ENCODE measurements around the gene SHISA5. TPM values are rescaled to one million over a fixed set of nuclear protein-coding genes. Genes with fewer than 3 reads are reported as not detected.

SHISA5 gene
- total and polyA plus RNA-seq, 2 donors from 2014 or later, result 157 to 214 TPM

DNA sequence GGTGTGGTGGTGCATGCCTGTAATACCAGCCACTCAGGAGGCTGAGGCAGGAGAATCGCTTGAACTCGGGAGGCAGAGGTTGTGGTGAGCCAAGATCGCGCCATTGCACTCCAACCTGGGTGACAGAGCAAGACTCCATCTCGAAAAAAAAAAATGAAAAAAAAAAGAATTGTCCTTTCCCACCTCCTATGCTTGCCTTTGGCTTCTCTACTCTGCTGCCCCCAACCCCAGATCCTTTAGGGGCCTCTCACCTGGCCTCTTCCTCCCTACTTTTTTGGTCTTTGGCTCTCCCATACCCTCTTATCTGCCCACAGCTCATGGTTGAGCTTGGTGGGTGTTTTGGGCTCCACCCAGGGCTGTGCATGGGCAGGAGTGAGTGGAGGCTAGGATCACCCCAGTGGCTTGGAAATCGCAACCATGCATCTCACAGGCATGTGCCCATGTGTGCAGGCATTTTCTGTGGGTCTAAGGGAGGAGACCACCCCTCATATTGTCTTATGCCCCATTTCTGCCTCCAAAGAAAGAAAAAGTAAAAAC is 2.1 kb upstream of the SHISA5 start:
- intact Hi-C loops (cut with DNase I), result no loop called here
- DNase-seq (peak in 1 of 5 donors; percentile 29), FAIRE-seq (no peak)
- no peak overlapping the region for H3K9ac ChIP-seq (ENCODE audit: low read length in 3 of 3)
- H3K27ac ChIP-seq (ENCODE audit: low read depth in 2 of 2, low read length in 2 of 2), result no peak overlapping the region
- TF ChIP-seq, protein P1, sequence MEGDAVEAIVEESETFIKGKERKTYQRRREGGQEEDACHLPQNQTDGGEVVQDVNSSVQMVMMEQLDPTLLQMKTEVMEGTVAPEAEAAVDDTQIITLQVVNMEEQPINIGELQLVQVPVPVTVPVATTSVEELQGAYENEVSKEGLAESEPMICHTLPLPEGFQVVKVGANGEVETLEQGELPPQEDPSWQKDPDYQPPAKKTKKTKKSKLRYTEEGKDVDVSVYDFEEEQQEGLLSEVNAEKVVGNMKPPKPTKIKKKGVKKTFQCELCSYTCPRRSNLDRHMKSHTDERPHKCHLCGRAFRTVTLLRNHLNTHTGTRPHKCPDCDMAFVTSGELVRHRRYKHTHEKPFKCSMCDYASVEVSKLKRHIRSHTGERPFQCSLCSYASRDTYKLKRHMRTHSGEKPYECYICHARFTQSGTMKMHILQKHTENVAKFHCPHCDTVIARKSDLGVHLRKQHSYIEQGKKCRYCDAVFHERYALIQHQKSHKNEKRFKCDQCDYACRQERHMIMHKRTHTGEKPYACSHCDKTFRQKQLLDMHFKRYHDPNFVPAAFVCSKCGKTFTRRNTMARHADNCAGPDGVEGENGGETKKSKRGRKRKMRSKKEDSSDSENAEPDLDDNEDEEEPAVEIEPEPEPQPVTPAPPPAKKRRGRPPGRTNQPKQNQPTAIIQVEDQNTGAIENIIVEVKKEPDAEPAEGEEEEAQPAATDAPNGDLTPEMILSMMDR (IDR thresholded peaks at IDR 0.05; ENCODE audit: borderline replicate concordance, extremely low read depth, insufficient read depth), result no peak
- H3K4me3 ChIP-seq (ENCODE audit: low read length in 3 of 3), result no peak overlapping the region
- H3K9me3 ChIP-seq (ENCODE audit: control insufficient read depth in 2 of 3, insufficient read depth in 1 of 3, low read length in 3 of 3), result no peaks in the 10 kb centered on the region
- H3K36me3 ChIP-seq (ENCODE audit: control insufficient read depth in 2 of 3, insufficient read depth in 3 of 3, low read length in 3 of 3), result no peaks in the 10 kb centered on the region
- no peaks in the 10 kb centered on the region for H3K27me3 ChIP-seq (ENCODE audit: control insufficient read depth, insufficient read depth, low read length)
- H3K4me1 ChIP-seq (ENCODE audit: control insufficient read depth in 2 of 3, insufficient read depth in 2 of 3, low read depth in 1 of 3, low read length in 3 of 3), result peaks cover 0 to 15% (median 0%) of the 10 kb centered on the region in 3 donors

DNA sequence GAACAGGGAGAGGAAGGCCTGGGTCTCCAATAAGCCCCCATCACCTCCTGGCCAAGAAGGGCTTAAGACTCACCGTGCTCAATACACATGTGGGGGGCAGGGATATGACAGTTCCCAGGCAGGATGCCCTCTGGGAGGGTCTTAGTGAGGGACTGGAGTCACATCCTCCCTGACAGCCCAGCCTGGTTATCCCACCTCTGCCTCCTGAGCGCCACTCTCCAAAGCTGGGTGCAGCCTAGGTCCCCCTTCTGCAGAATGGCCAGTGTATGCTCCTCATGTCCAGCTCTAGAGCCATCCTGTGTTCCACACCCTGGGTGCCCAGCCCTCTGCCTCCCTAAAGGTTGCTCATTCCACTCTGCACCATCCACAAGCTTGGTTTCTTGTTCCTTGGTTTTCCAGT is 1.2 kb upstream of the SHISA5 start:
- H3K27me3 ChIP-seq (ENCODE audit: control insufficient read depth, insufficient read depth, low read length), result no peaks in the 10 kb centered on the region
- peaks cover 0 to 15% (median 0%) of the 10 kb centered on the region in 3 donors for H3K4me1 ChIP-seq (ENCODE audit: control insufficient read depth in 2 of 3, insufficient read depth in 2 of 3, low read depth in 1 of 3, low read length in 3 of 3)
- H3K4me3 ChIP-seq (ENCODE audit: low read length in 3 of 3), result peak overlapping the region in 1 of 3 donors; percentile 77
- intact Hi-C loops (cut with DNase I), result no loop called here
- H3K9me3 ChIP-seq (ENCODE audit: control insufficient read depth in 2 of 3, insufficient read depth in 1 of 3, low read length in 3 of 3), result no peaks in the 10 kb centered on the region
- H3K27ac ChIP-seq (ENCODE audit: low read depth in 2 of 2, low read length in 2 of 2), result peak overlapping the region; percentile 33 to 82
- H3K36me3 ChIP-seq (ENCODE audit: control insufficient read depth in 2 of 3, insufficient read depth in 3 of 3, low read length in 3 of 3), result no peaks in the 10 kb centered on the region
- TF ChIP-seq, protein P1 (IDR thresholded peaks at IDR 0.05; ENCODE audit: borderline replicate concordance, extremely low read depth, insufficient read depth), result no peak
- DNase-seq, result peak in 1 of 5 donors; percentile 29
- FAIRE-seq, result no peak
- H3K9ac ChIP-seq (ENCODE audit: low read length in 3 of 3), result peak overlapping the region in 2 of 3 donors; percentile 22 to 91

DNA sequence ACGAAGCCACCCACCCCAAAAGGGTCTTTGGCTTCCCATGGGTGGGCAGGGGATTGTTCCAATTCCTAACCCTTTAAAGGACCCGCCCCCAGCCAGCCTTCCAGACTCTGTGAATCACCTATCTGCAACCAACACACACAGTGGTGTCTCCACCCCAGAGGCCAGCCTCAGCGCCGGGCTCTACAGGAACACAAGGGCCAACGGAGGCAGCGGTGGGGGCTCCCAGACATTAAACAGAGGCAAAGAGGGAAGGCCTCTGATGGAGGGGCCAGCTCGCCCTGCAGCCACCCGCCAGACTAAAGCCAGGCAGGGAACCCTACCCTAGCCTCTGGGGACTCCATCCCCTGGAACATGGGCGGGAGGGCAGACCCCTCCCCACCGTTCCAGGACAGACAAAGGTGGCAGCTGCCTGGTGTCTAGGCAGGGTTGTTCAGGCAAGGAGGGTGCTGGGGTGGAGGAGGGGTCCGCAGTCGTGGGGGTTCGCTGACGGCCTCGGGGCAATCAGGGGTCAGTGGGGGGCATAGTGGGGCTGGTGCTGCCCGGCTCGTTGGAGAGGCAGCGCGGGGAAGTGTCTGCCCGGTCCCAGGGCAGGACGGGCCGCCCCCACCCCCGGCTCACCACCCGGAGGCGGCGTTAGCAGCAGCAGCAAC is 448 bp downstream of the SHISA5 start:
- Histone ChIP-seq H3K27me3 (ENCODE audit: control insufficient read depth, insufficient read depth, low read length) (no peaks in the 10 kb centered on the region), H3K36me3 (ENCODE audit: control insufficient read depth in 2 of 3, insufficient read depth in 3 of 3, low read length in 3 of 3) (no peaks in the 10 kb centered on the region), H3K9me3 (ENCODE audit: control insufficient read depth in 2 of 3, insufficient read depth in 1 of 3, low read length in 3 of 3) (no peaks in the 10 kb centered on the region), H3K4me1 (ENCODE audit: control insufficient read depth in 2 of 3, insufficient read depth in 2 of 3, low read depth in 1 of 3, low read length in 3 of 3) (peaks cover 0 to 15% (median 0%) of the 10 kb centered on the region in 3 donors), H3K9ac (ENCODE audit: low read length in 3 of 3) (peak overlapping the region; percentile 26 to 87 (median 84)), H3K4me3 (ENCODE audit: low read length in 3 of 3) (peak overlapping the region; percentile 50 to 77 (median 67)), H3K27ac (ENCODE audit: low read depth in 2 of 2, low read length in 2 of 2) (peak overlapping the region; percentile 82 to 92)
- FAIRE-seq (no peak), DNase-seq (peak; percentile 25 to 87 (median 34))
- intact Hi-C loops (cut with DNase I), result loop anchor here (5.0 kb wide), 1 partner anchor 36 kb away; a partner anchor contains a TSS
- TF ChIP-seq, protein P1 (IDR thresholded peaks at IDR 0.05; ENCODE audit: borderline replicate concordance, extremely low read depth, insufficient read depth), result no peak
